NCI-H748 treated with DMSO at 0.1 percent for 48 hours (cell line): ENCODE data around the gene KIRREL3.

ENCODE experiments used
- DNase-seq: peaks from one replicate; lab custom pipeline; 2025; lab: John Stamatoyannopoulos, UW

The KIRREL3 gene

GRCh38 chr11:126528075-126528474 is 472.5 kb downstream of the KIRREL3 start:
- DNase-seq = no peak

- no peak for DNase-seq
Measured at GRCh38 chr11:126527651-126528050, 472.9 kb downstream of the KIRREL3 start.

- DNase-seq = no peak
Measured at GRCh38 chr11:126526471-126526870, 474.1 kb downstream of the KIRREL3 start.

GRCh38 chr11:126525702-126526101 is 474.9 kb downstream of the KIRREL3 start:
- no peak for DNase-seq

- DNase-seq = no peak
Measured at GRCh38 chr11:126525216-126525615, 475.4 kb downstream of the KIRREL3 start.

GRCh38 chr11:126523441-126524205 is 476.9 kb downstream of the KIRREL3 start:
- no peak for DNase-seq

- DNase-seq = no peak
Measured at GRCh38 chr11:126522606-126523005, 478.0 kb downstream of the KIRREL3 start.

GRCh38 chr11:126522152-126522551 is 478.4 kb downstream of the KIRREL3 start:
- DNase-seq = no peak

GRCh38 chr11:126521196-126521595 is 479.4 kb downstream of the KIRREL3 start:
- DNase-seq = no peak

- no peak for DNase-seq
Measured at GRCh38 chr11:126519764-126520734, 480.5 kb downstream of the KIRREL3 start.

- no peak for DNase-seq
Measured at GRCh38 chr11:126518972-126519690, 481.4 kb downstream of the KIRREL3 start.

- no peak for DNase-seq
Measured at GRCh38 chr11:126518071-126518971, 482.2 kb downstream of the KIRREL3 start.

GRCh38 chr11:126515501-126515900 is 485.1 kb downstream of the KIRREL3 start:
- no peak for DNase-seq

GRCh38 chr11:126514061-126514693 is 486.4 kb downstream of the KIRREL3 start:
- no peak for DNase-seq

- no peak for DNase-seq
Measured at GRCh38 chr11:126512741-126513715, 487.5 kb downstream of the KIRREL3 start.

GRCh38 chr11:126512251-126512650 is 488.3 kb downstream of the KIRREL3 start:
- no peak for DNase-seq

GRCh38 chr11:126511475-126512115 is 489.0 kb downstream of the KIRREL3 start:
- no peak for DNase-seq

- DNase-seq = no peak
Measured at GRCh38 chr11:126510621-126511370, 489.8 kb downstream of the KIRREL3 start.
